Endothelial cell of umbilical vein (primary cell): ENCODE results near the gene APOL2. TPM values are rescaled to one million over a fixed set of nuclear protein-coding genes. Genes with fewer than 3 reads are reported as not detected.

Source experiments
- BruUV-seq: library from RNA; stranded (reverse); fragments of 400-500 nt; replicated peaks from 2 replicates; lab custom pipeline; 2021; lab: Mats Ljungman, UMichigan
- CTCF ChIA-PET: fragments of 300-600, 350-600 bp; sonication (Branson Sonifier 250); formaldehyde crosslinking; loops from one replicate; lab custom pipeline; 2021; ENCODE audit warnings: antibody characterized with exemption, inconsistent platforms; lab: Charles Lee
- POLR2A ChIA-PET: fragments of 300-600, 350-600 bp; sonication (Branson Sonifier 250); formaldehyde crosslinking; loops from one replicate; lab custom pipeline; 2021; ENCODE audit warnings: antibody characterized with exemption, inconsistent platforms; lab: Charles Lee
- DNase-seq: peaks from one replicate; pipeline ENCODE4 v3.0.0-alpha.2; 2011; ENCODE audit warnings: low read depth, low spot score
- FAIRE-seq: peaks from 2 replicates; lab custom pipeline; 2011; peaks lifted over from hg19 to GRCh38; lab: Jason Lieb, UNC
- H2AFZ ChIP-seq: 2 replicates; pipeline ENCODE4 v1.6.0; 2012; ENCODE audit warnings: low read depth, low read length, control low read depth, inconsistent platforms
- H3K27ac ChIP-seq: 2 replicates; pipeline ENCODE4 v1.5.1; 2011; ENCODE audit warnings: low read depth, mild to moderate bottlenecking, control low read depth, low read length, moderate library complexity; ENCODE audit not compliant: insufficient read depth
- H3K27me3 ChIP-seq, 2 experiments: 2 replicates each; pipeline versions ENCODE4 v1.6.0 to v1.6.1; 2011; ENCODE audit warnings: low read length in 2 of 2, mixed read lengths in 1 of 2; ENCODE audit not compliant: control insufficient read depth in 2 of 2, insufficient read depth in 2 of 2
- H3K36me3 ChIP-seq, 2 experiments: 2 replicates in 1 of 2; 3 replicates in 1 of 2; pipeline ENCODE4 v1.5.1; 2011; ENCODE audit warnings: low read length in 2 of 2, mild to moderate bottlenecking in 1 of 2, moderate library complexity in 1 of 2; ENCODE audit not compliant: control insufficient read depth in 2 of 2, insufficient read depth in 2 of 2; ENCODE audit errors: extremely low read depth in 1 of 2
- H3K4me1 ChIP-seq: 3 replicates; pipeline ENCODE4 v1.5.1; 2011; ENCODE audit warnings: mild to moderate bottlenecking, low read length; ENCODE audit not compliant: control insufficient read depth, insufficient read depth; ENCODE audit errors: extremely low read depth
- H3K4me2 ChIP-seq: 2 replicates; pipeline ENCODE4 v1.6.1; 2011; ENCODE audit warnings: low read length, control low read depth, mixed read lengths; ENCODE audit not compliant: insufficient read depth
- H3K4me3 ChIP-seq, 3 experiments: fragments of 200-600 bp in 1 of 3; sonication (generic), shearing (Covaris generic) in 1 of 3; replicated peaks in 1 of 3; 2 replicates each; pipeline ENCODE4 v1.5.1; 2011 to 2016; ENCODE audit warnings: control low read depth in 3 of 3, low read length in 3 of 3, mild to moderate bottlenecking in 2 of 3, inconsistent platforms in 1 of 3, low read depth in 1 of 3, moderate library complexity in 1 of 3; ENCODE audit not compliant: insufficient read depth in 1 of 3
- H3K79me2 ChIP-seq: 2 replicates; pipeline ENCODE4 v1.6.0; 2012; ENCODE audit warnings: low read length, inconsistent platforms; ENCODE audit not compliant: control insufficient read depth, insufficient read depth
- H3K9ac ChIP-seq: replicated peaks from 2 replicates; pipeline ENCODE3; 2011; ENCODE audit warnings: low read length, control low read depth; ENCODE audit not compliant: insufficient read depth; ENCODE audit errors: extremely low read depth
- H3K9me1 ChIP-seq: replicated peaks from 3 replicates; pipeline ENCODE4 v1.6.0; 2011; ENCODE audit warnings: mild to moderate bottlenecking, low read length; ENCODE audit not compliant: control insufficient read depth, insufficient read depth; ENCODE audit errors: extremely low read depth
- H3K9me3 ChIP-seq: replicated peaks from 2 replicates; pipeline ENCODE4 v1.5.1; 2012; ENCODE audit warnings: low read length, inconsistent platforms; ENCODE audit not compliant: control insufficient read depth, insufficient read depth
- H4K20me1 ChIP-seq: replicated peaks from 2 replicates; pipeline ENCODE3; 2011; ENCODE audit warnings: mild to moderate bottlenecking, low read length; ENCODE audit not compliant: control insufficient read depth, insufficient read depth; ENCODE audit errors: extremely low read depth
- CTCF ChIP-seq, 2 donors: IDR thresholded peaks; 1 replicate in 1 of 2; 2 replicates in 1 of 2; pipeline ENCODE4 v1.5.1; 2011; ENCODE audit warnings: low read length in 2 of 2, mild to moderate bottlenecking in 2 of 2, moderate library complexity in 2 of 2, control low read depth in 1 of 2, inconsistent platforms in 1 of 2, low read depth in 1 of 2; ENCODE audit not compliant: insufficient read depth in 1 of 2; ENCODE audit errors: extremely low read depth in 1 of 2
- EZH2 ChIP-seq: IDR thresholded peaks from 2 replicates; pipeline ENCODE4 v1.6.1; 2012; ENCODE audit warnings: borderline replicate concordance, low read depth, mild to moderate bottlenecking, moderate library complexity, low read length, inconsistent platforms; ENCODE audit not compliant: severe bottlenecking
- FOS ChIP-seq: IDR thresholded peaks from 2 replicates; pipeline ENCODE4 v1.6.1; 2011; ENCODE audit warnings: mild to moderate bottlenecking, low read length, moderate library complexity, borderline replicate concordance; ENCODE audit not compliant: insufficient read depth
- GATA2 ChIP-seq: IDR thresholded peaks from 2 replicates; pipeline ENCODE4 v1.7.0; 2011; ENCODE audit warnings: low read depth, mild to moderate bottlenecking, moderate library complexity, mixed read lengths, low read length; ENCODE audit not compliant: insufficient read length, insufficient read depth
- JUN ChIP-seq: IDR thresholded peaks from 2 replicates; pipeline ENCODE4 v1.6.1; 2011; ENCODE audit warnings: borderline replicate concordance, low read depth; ENCODE audit not compliant: insufficient read length, insufficient read depth
- MAX ChIP-seq: IDR thresholded peaks from 2 replicates; pipeline ENCODE4 v1.6.1; 2011; ENCODE audit not compliant: insufficient read depth, insufficient read length
- MYC ChIP-seq: IDR thresholded peaks from one replicate; pipeline ENCODE4 v1.6.1; 2011; ENCODE audit warnings: mild to moderate bottlenecking, low read depth, low read length
- POLR2A ChIP-seq: IDR thresholded peaks from 2 replicates; pipeline ENCODE4 v1.6.1; 2012; ENCODE audit warnings: low read depth, mild to moderate bottlenecking, control low read depth, low read length
- POLR2AphosphoS5 ChIP-seq: IDR thresholded peaks from 2 replicates; pipeline ENCODE4 v1.6.1; 2012; ENCODE audit warnings: low read depth, mild to moderate bottlenecking, control low read depth, low read length, moderate library complexity; ENCODE audit not compliant: insufficient read depth
- dilution Hi-C: fragments of 300-500 bp; cut with MboI; formaldehyde crosslinking; loops from one replicate; pipeline ENCODE4 v1.15.0; 2019; ENCODE audit warnings: low sequenced_read_pairs; ENCODE audit not compliant: extremely low pct_ligation_motif_present
- intact Hi-C: fragments of 100-400 bp; cut with micrococcal nuclease; formaldehyde crosslinking; loops from one replicate; pipeline ENCODE4 v1.10.0; 2022
- polyA plus RNA-seq, 4 experiments: library from polyadenylated mRNA; depleted of rRNA in 3 of 4; stranded (reverse) in 3 of 4; unstranded in 1 of 4; fragments of >200 nt; gene quantifications; 2 replicates each; pipeline versions ENCODE4 v1.2.1 to v1.2.3, GENCODE V29; 2011 to 2012; ENCODE audit warnings: missing spikeins in 1 of 4
- total RNA-seq: library from RNA; stranded (reverse); gene quantifications from 2 replicates; pipeline ENCODE4 v1.2.3, GENCODE V29; 2021

The APOL2 gene
- total and polyA plus RNA-seq, 2 donors (not counting 3 experiments of a cell fraction or from before 2014, with no cell fraction given), result 16.9 to 37.6 TPM

GRCh38 chr22:36285545-36285944 lies 46.2 kb upstream of the APOL2 start:
- Histone ChIP-seq H2AFZ (no peak overlapping the region), H3K36me3 (peaks cover 64 to 80% of the 10 kb centered on the region in 2 experiments), H3K4me1 (no peaks in the 10 kb centered on the region), H3K4me3 (no peak overlapping the region), H3K9me1 (no peaks in the 10 kb centered on the region), H3K79me2 (peaks cover 4% of the 10 kb centered on the region), H3K4me2 (no peak overlapping the region), H3K27me3 (no peaks in the 10 kb centered on the region), H3K9me3 (no peaks in the 10 kb centered on the region), H3K9ac (no peak overlapping the region), H3K27ac (no peak overlapping the region), H4K20me1 (no peaks in the 10 kb centered on the region)
- TF ChIP-seq FOS (no peak), POLR2A (peak; percentile 55)
- CTCF ChIA-PET, result interaction anchor here (0.7 to 2.7 kb wide), 5 partner anchors 10 to 201 kb away, joined by 3 to 17 read pairs (median 12); no protein-coding TSS in a partner anchor
- BruUV-seq, result no TSS peak
- POLR2A ChIA-PET, result no interaction called here
- intact Hi-C loops (no loop called here), dilution Hi-C loops (no loop called here)
- DNase-seq, result no peak
- no peak for FAIRE-seq

GRCh38 chr22:36285017-36285416 lies 45.7 kb upstream of the APOL2 start:
- H3K9me3 ChIP-seq, result no peaks in the 10 kb centered on the region
- no peak overlapping the region for H3K4me3 ChIP-seq
- dilution Hi-C loops (no loop called here), intact Hi-C loops (no loop called here)
- no peak overlapping the region for H3K4me2 ChIP-seq
- no peak overlapping the region for H3K9ac ChIP-seq
- peaks cover 4% of the 10 kb centered on the region for H3K79me2 ChIP-seq
- H4K20me1 ChIP-seq, result no peaks in the 10 kb centered on the region
- FAIRE-seq (no peak), DNase-seq (no peak)
- ChIA-PET CTCF (interaction anchor here (0.7 to 2.7 kb wide), 6 partner anchors 9 to 201 kb away, joined by 3 to 17 read pairs (median 9); no protein-coding TSS in a partner anchor), POLR2A (no interaction called here)
- BruUV-seq, result no TSS peak
- no peak overlapping the region for H3K27ac ChIP-seq
- peaks cover 64 to 82% of the 10 kb centered on the region in 2 experiments for H3K36me3 ChIP-seq
- H2AFZ ChIP-seq, result no peak overlapping the region
- H3K9me1 ChIP-seq, result no peaks in the 10 kb centered on the region
- TF ChIP-seq POLR2AphosphoS5, result no peak
- no peak for TF ChIP-seq MAX
- no peak for TF ChIP-seq CTCF (IDR thresholded peaks at IDR 0.05; ENCODE audit: extremely low read depth in 1 of 2, insufficient read depth in 1 of 2, low read depth in 1 of 2, low read length in 2 of 2)
- TF ChIP-seq GATA2, result no peak
- TF ChIP-seq EZH2, result no peak
- no peak for TF ChIP-seq POLR2A
- TF ChIP-seq MYC, result no peak
- no peak for TF ChIP-seq FOS
- no peak for TF ChIP-seq JUN
- no peaks in the 10 kb centered on the region for H3K4me1 ChIP-seq
- no peaks in the 10 kb centered on the region for H3K27me3 ChIP-seq
